ENCODE measurements around the gene MRPL10. TPM values are rescaled to one million over a fixed set of nuclear protein-coding genes. Genes with fewer than 3 reads are reported as not detected.

Gene MRPL10
- total RNA-seq, 6 experiments from 2014 or later, result 39.4 to 48.0 (median 43.7) TPM

GRCh38 chr17:47801906-47802305 lies 29.4 kb downstream of the MRPL10 start:
- H3K27ac Mint-ChIP-seq, result no peak overlapping the region
- no peak for TF ChIP-seq CTCF (IDR thresholded peaks at IDR 0.05)
- no peaks in the 10 kb centered on the region for H3K4me1 Mint-ChIP-seq (ENCODE audit: low read depth)
- H3K36me3 Mint-ChIP-seq (ENCODE audit: low read depth), result peaks cover 2% of the 10 kb centered on the region; the same call in 1 of the 2 replicates
- H3K9me3 Mint-ChIP-seq, result no peaks in the 10 kb centered on the region
- no peak for DNase-seq
- H3K27me3 Mint-ChIP-seq (ENCODE audit: insufficient read depth), result peaks cover 17% of the 10 kb centered on the region
- no peak overlapping the region for H3K4me3 Mint-ChIP-seq

GRCh38 chr17:47801176-47801765 lies 30.1 kb downstream of the MRPL10 start:
- H3K27ac Mint-ChIP-seq, result no peak overlapping the region
- no peak for DNase-seq
- TF ChIP-seq CTCF (IDR thresholded peaks at IDR 0.05), result no peak
- no peaks in the 10 kb centered on the region for H3K36me3 Mint-ChIP-seq (ENCODE audit: low read depth)
- H3K27me3 Mint-ChIP-seq (ENCODE audit: insufficient read depth), result peaks cover 20% of the 10 kb centered on the region
- no peaks in the 10 kb centered on the region for H3K9me3 Mint-ChIP-seq
- no peak overlapping the region for H3K4me3 Mint-ChIP-seq
- no peaks in the 10 kb centered on the region for H3K4me1 Mint-ChIP-seq (ENCODE audit: low read depth)

- Mint-ChIP-seq H3K4me1 (ENCODE audit: low read depth) (no peaks in the 10 kb centered on the region), H3K36me3 (ENCODE audit: low read depth) (no peaks in the 10 kb centered on the region), H3K27ac (no peak overlapping the region), H3K9me3 (no peaks in the 10 kb centered on the region), H3K27me3 (ENCODE audit: insufficient read depth) (peaks cover 24% of the 10 kb centered on the region), H3K4me3 (no peak overlapping the region)
- no peak for DNase-seq
- TF ChIP-seq CTCF (IDR thresholded peaks at IDR 0.05), result no peak
Measured at GRCh38 chr17:47800686-47801085, 30.7 kb downstream of the MRPL10 start.

GRCh38 chr17:47797797-47798196 lies 33.5 kb downstream of the MRPL10 start:
- Mint-ChIP-seq H3K27me3 (ENCODE audit: insufficient read depth) (peaks cover 38% of the 10 kb centered on the region), H3K4me3 (no peak overlapping the region), H3K9me3 (no peaks in the 10 kb centered on the region), H3K4me1 (ENCODE audit: low read depth) (no peaks in the 10 kb centered on the region), H3K27ac (no peak overlapping the region), H3K36me3 (ENCODE audit: low read depth) (no peaks in the 10 kb centered on the region)
- no peak for TF ChIP-seq CTCF (IDR thresholded peaks at IDR 0.05)
- DNase-seq, result no peak

- H3K27me3 Mint-ChIP-seq (ENCODE audit: insufficient read depth), result peaks cover 51% of the 10 kb centered on the region
- TF ChIP-seq CTCF (IDR thresholded peaks at IDR 0.05), result no peak
Measured at GRCh38 chr17:47792979-47793378, 38.4 kb downstream of the MRPL10 start.

More at GRCh38 chr17:47792979-47793378, 38.4 kb downstream of the MRPL10 start:
- no peak for DNase-seq
- H3K4me3 Mint-ChIP-seq, result no peak overlapping the region
- H3K27ac Mint-ChIP-seq, result no peak overlapping the region
- no peaks in the 10 kb centered on the region for H3K36me3 Mint-ChIP-seq (ENCODE audit: low read depth)
- H3K4me1 Mint-ChIP-seq (ENCODE audit: low read depth), result peaks cover 4% of the 10 kb centered on the region; the same call in 1 of the 2 replicates
- no peaks in the 10 kb centered on the region for H3K9me3 Mint-ChIP-seq
